Stimulated activated CD4-positive, alpha-beta T cell treated with anti-CD3 and anti-CD28 coated beads, Interleukin-12 subunit alpha, Interleukin-12 subunit beta, amount 100 ng/mL, for 48 hours (primary cell): Measurements from ENCODE around the gene CCK.

Experiments used
- DNase-seq, 3 donors: peaks; one replicate each; pipeline ENCODE4 v3.0.0-alpha.2; 2020; ENCODE audit warnings: low read depth in 2 of 3, low spot score in 1 of 3

CCK gene

GRCh38 chr3:42226470-42227425 lies 39.2 kb downstream of the CCK start:
- no peak for DNase-seq

- no peak for DNase-seq
These were observed 40.3 kb downstream of the CCK start for GRCh38 chr3:42225486-42226363.

- DNase-seq, result no peak
These were observed 41.1 kb downstream of the CCK start for GRCh38 chr3:42224658-42225421.

GRCh38 chr3:42224178-42224577 lies 41.8 kb downstream of the CCK start:
- no peak for DNase-seq

- no peak for DNase-seq
These were observed 42.9 kb downstream of the CCK start for GRCh38 chr3:42222942-42223693.

GRCh38 chr3:42220436-42221121 lies 45.4 kb downstream of the CCK start:
- no peak for DNase-seq

GRCh38 chr3:42216931-42217333 lies 49.1 kb downstream of the CCK start:
- DNase-seq, result no peak

GRCh38 chr3:42216302-42216701 lies 49.7 kb downstream of the CCK start:
- no peak for DNase-seq

GRCh38 chr3:42214565-42215283 lies 51.3 kb downstream of the CCK start:
- DNase-seq, result no peak

GRCh38 chr3:42214064-42214463 lies 51.9 kb downstream of the CCK start:
- DNase-seq, result no peak

- no peak for DNase-seq
These were observed 52.6 kb downstream of the CCK start for GRCh38 chr3:42213417-42213816.

GRCh38 chr3:42210726-42211125 lies 55.3 kb downstream of the CCK start:
- DNase-seq, result no peak

GRCh38 chr3:42209917-42210316 lies 56.1 kb downstream of the CCK start:
- no peak for DNase-seq
